Measurements from ENCODE around the gene ROBO1.

DNA sequence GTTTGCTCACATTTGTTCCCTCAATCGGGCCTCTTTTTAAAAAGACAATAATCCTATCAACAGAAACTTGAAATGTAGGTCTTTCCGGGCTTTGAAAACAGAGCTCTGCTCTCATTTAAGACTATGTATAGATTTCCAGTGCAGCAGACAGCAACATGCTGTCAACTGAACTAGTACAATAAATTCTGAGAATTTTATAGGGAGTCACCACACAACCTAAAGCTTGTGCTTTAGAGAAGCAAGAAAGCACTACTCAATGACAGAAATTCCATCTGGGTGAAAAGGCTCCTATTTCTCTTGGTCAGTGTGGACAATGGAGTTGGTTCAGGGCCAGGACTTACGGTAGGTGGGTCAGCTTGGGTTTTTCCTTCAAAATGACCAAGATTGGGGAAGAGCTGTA is 583.5 kb downstream of the ROBO1 start:
- no peak for TF ChIP-seq POLR2A (IDR thresholded peaks at IDR 0.05; ENCODE audit: low read depth, low read length)
- no peak for TF ChIP-seq POLR2AphosphoS5 (IDR thresholded peaks at IDR 0.05; ENCODE audit: low read depth, low read length)
- no peak for TF ChIP-seq TAF1 (IDR thresholded peaks at IDR 0.05; ENCODE audit: borderline replicate concordance, low read depth, low read length)

Data from GM12892 (cell line).